ENCODE measurements around the gene ULBP1.
"Not testable (repeated sequence)": the region's sequence is repeated elsewhere in the genome, so short reads cannot be mapped to it uniquely, and the experiment has no call there.

ULBP1 gene

DNA sequence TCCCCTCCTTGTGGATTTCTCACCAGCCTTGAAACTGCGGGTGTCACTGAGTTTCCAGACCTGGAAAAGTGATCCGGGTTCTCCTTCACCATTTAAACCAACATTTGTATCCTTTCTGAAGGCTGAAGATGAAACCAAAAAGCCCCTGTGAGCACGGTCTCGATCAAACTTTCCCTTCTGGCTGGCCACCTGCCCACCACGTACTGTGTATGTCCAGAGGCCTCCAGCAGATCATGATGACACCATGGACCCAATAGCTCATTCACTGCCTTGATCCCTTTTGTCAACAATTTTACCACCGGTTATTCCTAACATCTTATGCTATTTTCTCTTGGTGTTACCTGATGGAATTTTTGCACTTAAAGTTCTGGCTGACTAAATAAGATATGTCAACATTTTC, 15.6 kb downstream of the ULBP1 start:
- DNase-seq: no peak

DNA sequence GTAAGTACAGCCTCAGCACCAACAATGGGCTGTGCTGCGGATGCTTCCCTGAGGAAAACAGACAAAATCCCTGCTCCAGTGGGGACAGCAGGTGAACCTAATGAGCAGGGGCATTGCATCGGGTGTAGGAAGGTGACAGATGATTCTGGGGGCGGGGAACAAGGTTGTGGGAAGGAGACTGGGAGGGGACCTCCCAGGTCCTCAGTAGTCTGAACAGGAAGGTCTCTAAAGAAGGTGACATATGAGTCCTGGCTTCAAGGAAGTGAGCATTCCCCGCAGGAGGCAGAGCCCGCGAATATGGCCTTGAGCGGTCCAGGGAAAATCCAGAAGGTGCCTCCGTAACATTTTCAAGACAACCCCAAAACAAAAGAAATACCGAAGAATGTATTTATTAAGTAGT, 19.4 kb downstream of the ULBP1 start:
- no peak for DNase-seq

GRCh38 chr6:149984773-149985172, 21.0 kb downstream of the ULBP1 start:
- DNase-seq: no peak

DNA sequence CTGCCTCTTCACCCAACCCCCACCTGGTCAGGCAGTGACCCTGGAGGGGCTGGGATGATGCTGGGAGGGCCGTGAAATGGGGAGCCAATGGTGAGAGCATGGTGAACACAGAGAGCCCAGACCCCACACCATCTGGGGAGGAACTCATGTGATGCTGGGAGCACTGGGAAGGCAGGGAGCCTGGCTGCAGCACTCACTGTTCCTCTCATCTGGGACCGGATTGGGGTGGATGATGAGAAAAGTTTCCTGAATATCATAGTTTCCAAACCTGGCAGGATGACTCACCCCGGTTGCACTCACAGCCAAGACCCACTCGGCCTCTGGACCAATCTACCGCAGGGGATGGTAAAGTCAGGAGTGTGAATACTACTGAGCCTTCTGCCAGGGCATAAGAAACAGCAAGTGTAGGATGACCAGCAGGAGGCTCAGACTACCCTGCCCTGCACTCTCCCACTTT, 21.8 kb downstream of the ULBP1 start:
- no peak for DNase-seq

DNA sequence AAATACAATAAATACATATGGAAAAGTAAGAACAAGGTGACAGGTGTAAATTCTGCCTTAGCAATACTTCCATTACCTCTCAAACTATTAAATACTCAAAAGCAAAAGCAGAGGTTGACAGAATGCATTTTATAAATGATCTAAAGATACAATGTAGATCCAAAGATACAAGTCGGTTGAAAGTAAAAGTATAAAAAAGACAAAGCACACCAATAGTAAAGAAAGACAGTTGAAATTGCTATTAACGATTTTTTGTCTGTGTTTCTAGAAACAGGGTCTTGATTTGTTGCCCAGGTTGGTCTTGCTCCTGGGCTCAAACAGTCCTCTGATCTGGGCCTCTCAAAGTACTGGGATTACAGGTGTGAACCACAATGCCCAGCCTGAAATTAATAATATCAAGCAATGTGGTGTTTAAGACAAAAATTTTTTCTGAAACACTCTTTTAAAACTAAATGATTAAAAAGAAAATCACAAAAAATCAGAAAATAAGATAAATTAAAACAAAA, 23.9 kb downstream of the ULBP1 start:
- DNase-seq: no peak

DNA sequence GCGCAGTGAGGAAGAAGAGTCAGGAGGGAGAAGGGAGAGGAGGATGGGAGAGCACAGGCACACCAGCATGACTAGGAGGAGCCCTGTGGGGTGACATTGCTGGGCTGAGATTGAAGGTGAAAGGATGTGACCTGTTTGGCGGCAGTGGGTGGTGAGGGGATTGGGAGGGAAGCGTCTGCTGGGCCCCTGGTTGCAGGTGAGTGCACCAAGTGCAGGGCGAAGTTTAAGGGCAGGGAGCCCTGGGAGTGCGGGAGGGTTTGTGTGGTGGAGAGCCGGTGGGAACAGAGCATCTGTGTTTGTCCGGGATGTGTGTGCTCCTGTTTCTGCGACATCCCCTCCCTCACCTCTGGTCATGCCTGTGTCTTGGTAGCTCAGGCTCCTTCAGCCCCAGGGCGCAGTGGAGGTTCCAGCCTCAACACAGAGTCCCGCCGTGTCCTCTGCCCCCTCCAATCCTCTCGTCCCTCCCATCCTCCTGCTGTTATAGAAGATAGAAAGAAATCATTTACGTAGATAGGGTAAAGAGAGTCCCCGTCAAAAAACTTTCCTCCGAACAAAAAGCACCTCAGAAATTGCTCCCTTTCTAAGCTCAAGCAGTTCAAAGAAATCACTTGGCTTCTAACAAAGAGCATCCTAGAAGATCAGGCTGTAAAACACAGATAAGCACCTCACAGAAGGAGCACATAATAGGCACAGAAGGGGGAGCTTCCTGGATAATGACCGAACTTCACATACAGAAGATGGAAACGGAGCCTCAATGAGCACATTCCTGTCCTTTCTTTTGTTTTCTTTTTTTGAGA, 25.0 kb downstream of the ULBP1 start:
- no peak for DNase-seq

DNA sequence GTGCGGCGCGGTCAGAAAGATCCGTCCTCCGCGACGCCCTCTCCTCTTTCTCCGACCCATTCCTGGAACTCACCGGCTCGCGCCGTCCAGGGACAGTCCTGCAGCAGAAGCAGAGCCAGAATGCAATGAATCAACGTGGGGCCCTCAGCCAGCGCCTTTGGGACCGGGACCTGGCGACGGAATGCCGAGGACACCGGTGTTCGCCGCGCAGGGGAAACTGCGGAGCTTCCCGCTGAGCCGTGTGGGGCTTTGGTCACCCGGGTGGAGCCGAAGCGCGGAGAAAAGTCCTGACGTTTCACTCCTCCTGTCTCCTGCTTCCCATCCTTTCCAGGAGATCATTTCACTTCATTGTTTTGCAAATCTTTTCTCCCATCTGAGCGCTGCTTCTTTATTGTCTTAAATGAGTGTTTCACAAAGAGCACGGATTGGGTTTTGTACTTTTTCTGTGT, 26.5 kb downstream of the ULBP1 start:
- DNase-seq: no peak

GRCh38 chr6:149990661-149991471, 27.1 kb downstream of the ULBP1 start:
- DNase-seq: no peak

DNA sequence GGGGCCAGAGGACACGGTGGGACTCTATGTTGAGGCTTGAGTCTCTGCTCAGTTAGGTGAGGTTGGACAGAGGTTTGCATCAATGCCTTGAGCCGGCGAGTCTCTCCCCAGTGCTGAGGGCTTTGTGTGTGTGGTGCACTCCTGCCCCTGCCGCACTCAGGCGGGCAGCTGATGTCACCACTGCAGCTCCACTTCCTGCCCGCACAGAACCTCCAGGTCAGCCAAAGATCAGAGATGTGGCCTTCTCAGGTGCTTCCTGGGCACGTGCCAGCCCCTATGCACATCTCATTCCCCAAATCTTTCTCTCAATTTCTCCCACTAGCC, 27.7 kb downstream of the ULBP1 start:
- DNase-seq: not testable (repeated sequence)

GRCh38 chr6:149991838-149992237, 28.1 kb downstream of the ULBP1 start:
- DNase-seq: no peak

DNA sequence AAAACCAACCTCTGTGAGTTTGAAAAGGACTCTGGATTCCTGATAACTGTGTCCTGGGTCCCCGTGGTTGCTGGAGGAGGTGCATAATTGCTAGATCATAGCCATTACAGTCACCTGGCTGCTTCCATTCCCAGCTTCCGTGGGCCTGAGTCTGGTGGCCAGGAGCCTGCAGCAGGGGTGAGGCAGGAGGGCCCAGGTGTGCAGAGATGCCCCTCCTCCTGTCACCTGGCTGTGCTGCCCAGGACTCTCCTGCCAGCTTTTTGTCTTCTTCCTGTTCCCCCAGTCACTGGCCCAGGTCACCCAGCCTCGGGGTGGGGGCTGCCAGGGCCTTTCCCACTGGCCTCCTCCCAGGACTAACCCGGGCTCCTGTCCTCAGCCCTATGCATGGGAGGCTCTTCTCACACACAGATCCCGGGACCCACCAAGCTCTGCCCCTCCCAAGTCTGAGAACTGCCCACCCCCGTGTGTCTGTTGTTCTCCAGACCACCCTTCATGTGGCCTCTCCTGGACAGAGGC, 31.6 kb downstream of the ULBP1 start:
- DNase-seq: no peak

DNA sequence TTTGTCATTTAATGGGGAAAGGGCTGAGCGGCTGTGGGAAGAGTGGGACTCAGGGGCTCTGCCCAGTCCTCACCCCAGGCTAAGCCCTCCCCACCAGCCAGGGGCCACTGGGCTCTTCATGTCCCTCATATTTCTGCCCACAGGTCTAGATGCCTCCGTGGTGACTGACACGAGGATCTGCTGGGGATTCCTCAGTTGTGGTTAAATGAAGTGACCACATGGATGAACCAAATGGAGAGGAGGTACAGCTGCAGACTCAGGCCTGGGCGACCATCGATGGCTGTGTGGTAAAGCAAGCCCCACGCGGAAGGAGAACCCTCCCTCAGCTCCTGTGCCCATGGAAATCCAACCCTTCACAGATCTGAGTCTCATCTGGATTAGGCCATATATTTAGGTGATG, 32.2 kb downstream of the ULBP1 start:
- no peak for DNase-seq

- DNase-seq: no peak
Measured at GRCh38 chr6:149999636-150000035, 35.9 kb downstream of the ULBP1 start.

- no peak for DNase-seq
Measured at GRCh38 chr6:150001295-150002008, 37.7 kb downstream of the ULBP1 start.

GRCh38 chr6:150002710-150003109, 39.0 kb downstream of the ULBP1 start:
- DNase-seq: no peak

- not testable (repeated sequence) for DNase-seq
Measured at GRCh38 chr6:150003599-150003998, 39.9 kb downstream of the ULBP1 start.

- no peak for DNase-seq
Measured at GRCh38 chr6:150004101-150004782, 40.5 kb downstream of the ULBP1 start.

- peak; percentile 85 to 87 for DNase-seq
Measured at GRCh38 chr6:150004783-150005717, 41.3 kb downstream of the ULBP1 start.

DNA sequence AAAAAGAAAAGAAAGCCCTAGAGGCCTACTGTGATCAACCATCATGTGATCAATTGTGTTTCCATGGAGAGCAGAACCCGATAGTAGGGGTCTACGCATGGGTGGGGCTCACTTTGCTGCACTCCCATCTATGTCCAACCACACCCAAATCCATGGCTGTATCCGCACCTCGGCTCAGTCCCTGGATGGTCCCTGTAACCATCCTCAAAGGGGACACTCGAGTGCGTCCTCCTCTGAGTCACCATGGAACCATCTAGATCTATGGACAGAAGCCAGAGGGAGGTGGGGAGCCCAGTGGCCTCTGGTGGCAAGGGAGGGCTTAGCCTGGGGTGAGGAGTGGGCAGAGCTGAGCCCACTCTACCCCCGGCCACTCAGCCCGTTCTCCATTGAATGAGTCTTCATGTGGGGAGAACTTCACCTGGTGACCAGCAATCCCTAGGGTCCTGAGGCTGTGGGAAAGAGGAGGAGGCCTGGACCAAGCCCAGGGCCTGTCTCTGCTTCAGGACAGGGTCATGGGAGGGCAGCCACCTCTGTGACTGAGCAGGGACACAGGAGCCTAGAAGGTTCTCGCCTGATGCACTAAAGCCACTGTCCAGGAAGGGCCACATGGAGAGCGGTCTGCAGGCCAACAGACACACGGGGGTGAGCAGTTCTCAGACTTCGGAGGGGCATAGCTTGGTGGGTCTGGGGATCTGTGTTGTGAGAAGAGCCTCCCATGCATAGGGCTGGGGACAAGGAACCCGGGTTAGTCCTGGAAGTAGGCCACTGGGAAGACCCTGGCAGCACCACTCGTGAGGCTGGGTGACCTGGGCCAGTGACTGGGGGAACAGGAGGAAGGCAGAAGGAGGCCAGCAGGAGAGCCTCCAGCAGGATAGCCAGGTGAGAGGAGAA, 42.3 kb downstream of the ULBP1 start:
- no peak for DNase-seq

- DNase-seq: peak in 1 of 2 experiments; percentile 30
Measured at GRCh38 chr6:150006961-150007464, 43.3 kb downstream of the ULBP1 start.

All from stimulated activated CD4-positive, alpha-beta T cell treated with anti-CD3 and anti-CD28 coated beads, Interleukin-4, amount 100 ng/mL, for 4 hours (primary cell).